HCT116 (cell line): ENCODE measurements around the gene GFER. TPM values are rescaled to one million over a fixed set of nuclear protein-coding genes. Genes with fewer than 3 reads are reported as not detected.

Experiments
- ATAC-seq: fragments of 200-7000 bp; cut with Tn5 transposase; 2 replicates; pipeline ENCODE4 v1.9.1; 2020; ENCODE audit warnings: mild to moderate bottlenecking, moderate library complexity
- BruUV-seq: library from RNA; stranded (reverse); fragments of 400-500 nt; replicated peaks from 2 replicates; lab custom pipeline; 2021; lab: Mats Ljungman, UMichigan
- CTCF ChIA-PET: fragments of 300-600 bp; sonication (Branson Sonifier 250); formaldehyde crosslinking; loops from one replicate; lab custom pipeline; 2021; ENCODE audit warnings: antibody characterized with exemption; lab: Charles Lee
- POLR2A ChIA-PET: fragments of 300-600, 350-600 bp; sonication (Branson Sonifier 250); formaldehyde crosslinking; loops from one replicate; lab custom pipeline; 2021; ENCODE audit warnings: antibody characterized with exemption; lab: Charles Lee
- RAD21 ChIA-PET, 2 experiments: fragments of 300-600 bp; sonication (Branson Sonifier 250); formaldehyde crosslinking; loops; one replicate each; lab custom pipeline; 2023; ENCODE audit warnings: low total read pairs in 2 of 2; ENCODE audit not compliant: uncharacterized antibody in 2 of 2, unreplicated experiment in 2 of 2, low non-redundant PET in 1 of 2; lab: Charles Lee
- DNase-seq: peaks from one replicate; pipeline ENCODE4 v3.0.0-alpha.2; 2010; ENCODE audit warnings: low read depth, low spot score
- H2AFZ ChIP-seq: fragments of 200-600 bp; shearing (Covaris generic), sonication (generic); 2 replicates; pipeline ENCODE4 v1.6.1; 2017; ENCODE audit warnings: low read depth, mixed run types, mixed read lengths, antibody characterized with exemption, low read length; ENCODE audit not compliant: poor library complexity, severe bottlenecking
- H3K27ac ChIP-seq: 2 replicates; pipeline ENCODE4 v1.5.1; 2012; ENCODE audit warnings: low read depth, low read length
- H3K27me3 ChIP-seq: fragments of 200-600 bp; sonication (generic); 2 replicates; pipeline ENCODE4 v1.6.1; 2016; ENCODE audit warnings: mixed run types, low read length, mixed read lengths; ENCODE audit not compliant: insufficient read depth
- H3K36me3 ChIP-seq, 2 experiments: fragments of 200-500 bp in 1 of 2; fragments of 200-600 bp in 1 of 2; sonication (Bioruptor generic) in 1 of 2; sonication (generic) in 1 of 2; 2 replicates each; pipeline versions ENCODE4 v1.5.1 to v1.6.1; 2014 to 2016; ENCODE audit warnings: low read length in 2 of 2, inconsistent platforms in 1 of 2, mixed read lengths in 1 of 2, mixed run types in 1 of 2; ENCODE audit not compliant: insufficient read depth in 2 of 2, control insufficient read depth in 1 of 2
- H3K4me1 ChIP-seq, 2 experiments: fragments of 200-600 bp in 1 of 2; sonication (generic) in 1 of 2; 2 replicates each; pipeline versions ENCODE4 v1.5.1 to v1.6.1; 2012 to 2017; ENCODE audit warnings: low read length in 2 of 2, inconsistent platforms in 1 of 2, mild to moderate bottlenecking in 1 of 2, mixed read lengths in 1 of 2, mixed run types in 1 of 2, moderate library complexity in 1 of 2; ENCODE audit not compliant: insufficient read depth in 2 of 2, control insufficient read depth in 1 of 2
- H3K4me2 ChIP-seq: fragments of 200-600 bp; sonication (generic); 2 replicates; pipeline ENCODE4 v1.6.1; 2017; ENCODE audit warnings: mixed run types, low read length, mixed read lengths
- H3K4me3 ChIP-seq, 2 experiments: fragments of 200-600 bp in 1 of 2; sonication (generic) in 1 of 2; replicated peaks in 1 of 2; 2 replicates each; pipeline ENCODE4 v1.5.1; 2011 to 2016; ENCODE audit warnings: low read length in 2 of 2, control low read depth in 1 of 2, low read depth in 1 of 2, mild to moderate bottlenecking in 1 of 2, mixed read lengths in 1 of 2, mixed run types in 1 of 2
- H3K79me2 ChIP-seq: fragments of 200-600 bp; sonication (generic); 2 replicates; pipeline ENCODE4 v1.6.1; 2017; ENCODE audit warnings: mild to moderate bottlenecking, mixed run types, low read length, moderate library complexity, mixed read lengths; ENCODE audit not compliant: insufficient read depth
- H3K9ac ChIP-seq: fragments of 200-600 bp; sonication (generic); 2 replicates; pipeline ENCODE4 v1.6.1; 2016; ENCODE audit warnings: low read length, mixed read lengths
- H3K9me2 ChIP-seq: fragments of 200-600 bp; sonication (generic), shearing (Covaris generic); 2 replicates; pipeline ENCODE4 v1.6.1; 2017; ENCODE audit warnings: mixed run types, mild to moderate bottlenecking, moderate library complexity; ENCODE audit not compliant: insufficient read depth
- H3K9me3 ChIP-seq, 2 experiments: fragments of 200-500 bp in 1 of 2; fragments of 200-600 bp in 1 of 2; sonication (Bioruptor generic) in 1 of 2; sonication (generic) in 1 of 2; 2 replicates each; pipeline ENCODE4 v1.6.1; 2014 to 2017; ENCODE audit warnings: low read length in 2 of 2, mixed read lengths in 2 of 2, inconsistent platforms in 1 of 2, low read depth in 1 of 2, mild to moderate bottlenecking in 1 of 2, mixed run types in 1 of 2, moderate library complexity in 1 of 2; ENCODE audit not compliant: control insufficient read depth in 1 of 2, insufficient read depth in 1 of 2
- H4K20me1 ChIP-seq: fragments of 200-600 bp; sonication (generic), shearing (Covaris generic); 2 replicates; pipeline ENCODE4 v1.6.1; 2017; ENCODE audit warnings: mixed run types, mild to moderate bottlenecking, moderate library complexity; ENCODE audit not compliant: insufficient read depth
- CBX3 ChIP-seq: IDR thresholded peaks from 2 replicates; pipeline ENCODE4 v1.6.1; 2012; ENCODE audit warnings: low read depth
- EGR1 ChIP-seq: IDR thresholded peaks from 2 replicates; pipeline ENCODE4 v1.6.1; 2012; ENCODE audit warnings: low read depth
- ELF1 ChIP-seq: IDR thresholded peaks from 2 replicates; pipeline ENCODE4 v1.6.1; 2012; ENCODE audit warnings: low read depth, borderline replicate concordance
- EZH2phosphoT487 ChIP-seq: fragments of 200-600 bp; IDR thresholded peaks from 2 replicates; pipeline ENCODE4 v1.6.1; 2018; ENCODE audit warnings: antibody characterized with exemption, borderline replicate concordance
- FOSL1 ChIP-seq: IDR thresholded peaks from 2 replicates; pipeline ENCODE4 v1.6.1; 2012; ENCODE audit warnings: low read depth
- POLR2A ChIP-seq: IDR thresholded peaks from 2 replicates; pipeline ENCODE4 v1.7.0; 2011; ENCODE audit warnings: borderline replicate concordance; ENCODE audit not compliant: insufficient read depth, insufficient read length; ENCODE audit errors: extremely low read depth
- POLR2AphosphoS5 ChIP-seq: IDR thresholded peaks from 2 replicates; pipeline ENCODE4 v1.6.1; 2011; ENCODE audit warnings: mild to moderate bottlenecking, low read depth, low read length, moderate library complexity
- SIN3A ChIP-seq: IDR thresholded peaks from 2 replicates; pipeline ENCODE4 v1.6.1; 2012; ENCODE audit warnings: low read depth
- YY1 ChIP-seq: IDR thresholded peaks from 2 replicates; pipeline ENCODE4 v1.6.1; 2011; ENCODE audit warnings: low read length, low read depth, moderate library complexity, mild to moderate bottlenecking; ENCODE audit not compliant: insufficient replicate concordance; ENCODE audit errors: extremely low read depth
- ZFX ChIP-seq: fragments of 450-650 bp; IDR thresholded peaks from 2 replicates; pipeline ENCODE4 v1.6.1; 2017
- intact Hi-C: fragments of 100-400 bp; cut with micrococcal nuclease; formaldehyde crosslinking; loops from 2 replicates; pipeline ENCODE4 v1.10.0; 2022
- total RNA-seq: library from RNA; stranded (reverse); gene quantifications from one replicate; pipeline ENCODE4 v1.2.1, GENCODE V29; 2021; ENCODE audit not compliant: unreplicated experiment
- TF ChIP-seq, protein P1 (sequence below): IDR thresholded peaks from 2 replicates; pipeline ENCODE4 v1.6.1; 2012
- TF ChIP-seq, protein P2 (sequence below): IDR thresholded peaks from 2 replicates; pipeline ENCODE4 v1.6.1; 2012; ENCODE audit warnings: low read depth
- TF ChIP-seq, protein P3 (sequence below): IDR thresholded peaks from 2 replicates; pipeline ENCODE4 v1.6.1; 2012

Gene GFER
- total RNA-seq, 1 experiment from 2014 or later, result 47.3 TPM

DNA sequence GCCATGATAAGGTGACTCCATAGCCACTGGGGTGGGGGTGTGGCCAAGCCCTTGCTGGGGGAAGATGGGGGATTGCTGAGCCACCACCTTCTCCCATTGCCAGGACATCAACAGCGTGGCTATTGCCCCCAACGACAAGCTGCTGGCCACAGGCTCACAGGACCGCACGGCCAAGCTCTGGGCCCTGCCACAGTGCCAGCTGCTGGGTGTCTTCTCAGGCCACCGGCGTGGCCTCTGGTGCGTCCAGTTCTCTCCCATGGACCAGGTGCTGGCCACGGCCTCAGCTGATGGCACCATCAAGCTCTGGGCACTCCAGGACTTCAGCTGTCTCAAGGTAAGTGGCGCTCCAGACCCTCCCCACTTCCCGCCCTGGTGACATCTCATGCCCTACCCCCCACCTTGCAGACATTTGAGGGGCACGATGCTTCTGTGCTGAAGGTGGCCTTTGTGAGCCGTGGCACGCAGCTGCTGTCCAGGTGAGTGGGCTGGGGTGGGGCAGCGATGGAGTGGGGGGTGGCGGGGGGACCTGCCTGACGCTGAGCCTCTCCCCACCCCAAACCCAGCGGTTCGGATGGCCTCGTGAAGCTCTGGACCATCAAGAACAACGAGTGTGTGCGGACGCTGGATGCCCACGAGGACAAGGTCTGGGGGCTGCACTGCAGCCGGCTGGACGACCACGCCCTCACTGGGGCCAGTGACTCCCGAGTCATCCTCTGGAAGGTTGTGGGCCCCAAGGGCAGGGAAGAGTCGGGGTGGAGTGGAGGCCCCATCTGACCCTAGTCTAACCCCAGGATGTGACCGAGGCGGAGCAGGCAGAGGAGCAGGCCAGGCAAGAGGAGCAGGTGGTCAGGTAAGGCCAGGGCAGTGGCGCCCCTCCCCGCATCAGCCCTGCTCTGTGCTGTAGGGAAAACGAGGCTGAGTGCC lies 6.8 kb upstream of the GFER start:
- H2AFZ ChIP-seq, result no peak overlapping the region
- POLR2A ChIA-PET, result interaction anchor here (3.3 to 12.5 kb wide), 2 partner anchors 11 to 17 kb away, joined by 14 to 104 read pairs; partner anchors contain the start of genes NDUFB10, RNF151 and RPS2
- H3K36me3 ChIP-seq, result peaks cover 0 to 41% of the 10 kb centered on the region in 2 experiments; a peak in 2 of 4 replicates
- no peak overlapping the region for H3K9ac ChIP-seq
- BruUV-seq, result no TSS peak
- peak overlapping the region; percentile 88; the same call in 1 of the 2 replicates for H3K27ac ChIP-seq
- H3K27me3 ChIP-seq, result no peaks in the 10 kb centered on the region
- intact Hi-C loops, result no loop called here
- H3K4me2 ChIP-seq, result no peak overlapping the region
- no peaks in the 10 kb centered on the region for H3K9me3 ChIP-seq
- TF ChIP-seq ELF1, result no peak
- TF ChIP-seq, protein P1, sequence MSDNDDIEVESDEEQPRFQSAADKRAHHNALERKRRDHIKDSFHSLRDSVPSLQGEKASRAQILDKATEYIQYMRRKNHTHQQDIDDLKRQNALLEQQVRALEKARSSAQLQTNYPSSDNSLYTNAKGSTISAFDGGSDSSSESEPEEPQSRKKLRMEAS, result no peak
- peak; percentile 29; the same call in 1 of the 2 replicates for TF ChIP-seq POLR2AphosphoS5
- CTCF ChIA-PET, result interaction anchor here (1.4 kb wide), 1 partner anchor 27 kb away, joined by 5 read pairs; no protein-coding TSS in a partner anchor
- ATAC-seq, result no peak
- H3K4me3 ChIP-seq, result no peak overlapping the region
- peaks cover 37 to 59% of the 10 kb centered on the region in 2 experiments for H3K4me1 ChIP-seq
- no peak for DNase-seq
- RAD21 ChIA-PET, result interaction anchor here in 1 of 2 experiments (0.6 kb wide), 1 partner anchor 13 kb away, joined by 6 read pairs; the partner anchor contains the start of gene RPS2
- no peaks in the 10 kb centered on the region for H3K9me2 ChIP-seq
- peaks cover 28% of the 10 kb centered on the region for H3K79me2 ChIP-seq
- no peaks in the 10 kb centered on the region for H4K20me1 ChIP-seq

DNA sequence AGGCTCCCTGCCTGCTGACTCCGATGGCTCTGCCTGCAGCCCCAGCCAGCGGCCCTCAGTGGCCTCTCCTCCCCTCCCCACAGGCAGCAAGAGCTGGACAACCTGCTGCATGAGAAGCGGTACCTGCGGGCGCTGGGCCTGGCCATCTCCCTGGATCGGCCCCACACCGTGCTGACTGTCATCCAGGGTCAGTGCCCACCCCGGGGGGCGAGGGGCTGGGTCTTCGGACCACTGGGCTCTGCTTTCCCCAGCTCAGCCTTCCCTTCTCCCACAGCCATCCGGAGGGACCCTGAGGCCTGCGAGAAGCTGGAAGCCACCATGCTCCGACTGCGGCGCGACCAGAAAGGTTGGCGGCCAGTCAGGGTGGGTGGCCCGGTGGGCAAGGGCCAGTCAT lies 6.1 kb upstream of the GFER start:
- H3K9ac ChIP-seq, result peak overlapping the region; percentile 84
- intact Hi-C loops, result no loop called here
- peaks cover 42 to 64% of the 10 kb centered on the region in 2 experiments for H3K4me1 ChIP-seq
- RAD21 ChIA-PET, result interaction anchor here in 1 of 2 experiments (0.6 kb wide), 1 partner anchor 13 kb away, joined by 6 read pairs; the partner anchor contains the start of gene RPS2
- CTCF ChIA-PET, result interaction anchor here (1.4 kb wide), 1 partner anchor 26 kb away, joined by 5 read pairs; no protein-coding TSS in a partner anchor
- POLR2A ChIA-PET, result interaction anchor here (3.3 to 12.5 kb wide), 2 partner anchors 12 to 17 kb away, joined by 14 to 104 read pairs; partner anchors contain the start of genes NDUFB10, RNF151 and RPS2
- peaks cover 22% of the 10 kb centered on the region for H3K79me2 ChIP-seq
- no peaks in the 10 kb centered on the region for H3K9me3 ChIP-seq
- no peak overlapping the region for H2AFZ ChIP-seq
- ATAC-seq, result no peak
- peak overlapping the region; percentile 88; the same call in 1 of the 2 replicates for H3K27ac ChIP-seq
- no peak for DNase-seq
- no peaks in the 10 kb centered on the region for H3K9me2 ChIP-seq
- no TSS peak for BruUV-seq
- H4K20me1 ChIP-seq, result no peaks in the 10 kb centered on the region
- peaks cover 0 to 41% of the 10 kb centered on the region in 2 experiments; a peak in 2 of 4 replicates for H3K36me3 ChIP-seq
- no peaks in the 10 kb centered on the region for H3K27me3 ChIP-seq
- H3K4me2 ChIP-seq, result peak overlapping the region; percentile 97
- no peak overlapping the region for H3K4me3 ChIP-seq
- TF ChIP-seq ZFX (no peak), POLR2A (no peak), YY1 (no peak), EZH2phosphoT487 (no peak), ELF1 (no peak), CBX3 (no peak), EGR1 (no peak), FOSL1 (no peak), SIN3A (no peak)
- TF ChIP-seq, protein P2, sequence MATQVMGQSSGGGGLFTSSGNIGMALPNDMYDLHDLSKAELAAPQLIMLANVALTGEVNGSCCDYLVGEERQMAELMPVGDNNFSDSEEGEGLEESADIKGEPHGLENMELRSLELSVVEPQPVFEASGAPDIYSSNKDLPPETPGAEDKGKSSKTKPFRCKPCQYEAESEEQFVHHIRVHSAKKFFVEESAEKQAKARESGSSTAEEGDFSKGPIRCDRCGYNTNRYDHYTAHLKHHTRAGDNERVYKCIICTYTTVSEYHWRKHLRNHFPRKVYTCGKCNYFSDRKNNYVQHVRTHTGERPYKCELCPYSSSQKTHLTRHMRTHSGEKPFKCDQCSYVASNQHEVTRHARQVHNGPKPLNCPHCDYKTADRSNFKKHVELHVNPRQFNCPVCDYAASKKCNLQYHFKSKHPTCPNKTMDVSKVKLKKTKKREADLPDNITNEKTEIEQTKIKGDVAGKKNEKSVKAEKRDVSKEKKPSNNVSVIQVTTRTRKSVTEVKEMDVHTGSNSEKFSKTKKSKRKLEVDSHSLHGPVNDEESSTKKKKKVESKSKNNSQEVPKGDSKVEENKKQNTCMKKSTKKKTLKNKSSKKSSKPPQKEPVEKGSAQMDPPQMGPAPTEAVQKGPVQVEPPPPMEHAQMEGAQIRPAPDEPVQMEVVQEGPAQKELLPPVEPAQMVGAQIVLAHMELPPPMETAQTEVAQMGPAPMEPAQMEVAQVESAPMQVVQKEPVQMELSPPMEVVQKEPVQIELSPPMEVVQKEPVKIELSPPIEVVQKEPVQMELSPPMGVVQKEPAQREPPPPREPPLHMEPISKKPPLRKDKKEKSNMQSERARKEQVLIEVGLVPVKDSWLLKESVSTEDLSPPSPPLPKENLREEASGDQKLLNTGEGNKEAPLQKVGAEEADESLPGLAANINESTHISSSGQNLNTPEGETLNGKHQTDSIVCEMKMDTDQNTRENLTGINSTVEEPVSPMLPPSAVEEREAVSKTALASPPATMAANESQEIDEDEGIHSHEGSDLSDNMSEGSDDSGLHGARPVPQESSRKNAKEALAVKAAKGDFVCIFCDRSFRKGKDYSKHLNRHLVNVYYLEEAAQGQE, result no peak
- TF ChIP-seq, protein P1, result no peak
- TF ChIP-seq, protein P3, sequence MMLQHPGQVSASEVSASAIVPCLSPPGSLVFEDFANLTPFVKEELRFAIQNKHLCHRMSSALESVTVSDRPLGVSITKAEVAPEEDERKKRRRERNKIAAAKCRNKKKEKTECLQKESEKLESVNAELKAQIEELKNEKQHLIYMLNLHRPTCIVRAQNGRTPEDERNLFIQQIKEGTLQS, result no peak
